HG03196 (cell line): Measurements from ENCODE around the gene VPS13D.

ENCODE experiments used
- ATAC-seq: cut with Tn5 transposase; IDR thresholded peaks from one replicate; pipeline ENCODE4 v1.9.1; 2021; ENCODE audit not compliant: unreplicated experiment

VPS13D gene

GRCh38 chr1:12417389-12417788, 187.6 kb downstream of the VPS13D start:
- ATAC-seq: no peak

- ATAC-seq: no peak
These were observed 190.3 kb downstream of the VPS13D start for GRCh38 chr1:12420171-12420570.

- no peak for ATAC-seq
These were observed 192.7 kb downstream of the VPS13D start for GRCh38 chr1:12422488-12422887.

- no peak for ATAC-seq
These were observed 194.3 kb downstream of the VPS13D start for GRCh38 chr1:12424087-12424529.

GRCh38 chr1:12424793-12425192, 195.0 kb downstream of the VPS13D start:
- no peak for ATAC-seq

GRCh38 chr1:12426030-12426429, 196.2 kb downstream of the VPS13D start:
- ATAC-seq: no peak

GRCh38 chr1:12428334-12428733, 198.5 kb downstream of the VPS13D start:
- no peak for ATAC-seq

- ATAC-seq: no peak
These were observed 200.7 kb downstream of the VPS13D start for GRCh38 chr1:12430525-12430924.

- no peak for ATAC-seq
These were observed 203.1 kb downstream of the VPS13D start for GRCh38 chr1:12432897-12433296.

GRCh38 chr1:12433323-12434053, 203.7 kb downstream of the VPS13D start:
- ATAC-seq: no peak

GRCh38 chr1:12434174-12434573, 204.3 kb downstream of the VPS13D start:
- peak; percentile 37 for ATAC-seq

GRCh38 chr1:12434686-12435085, 204.9 kb downstream of the VPS13D start:
- no peak for ATAC-seq

GRCh38 chr1:12435639-12436344, 206.0 kb downstream of the VPS13D start:
- ATAC-seq: peak; percentile 76

- peak; percentile 3 for ATAC-seq
These were observed 206.5 kb downstream of the VPS13D start for GRCh38 chr1:12436345-12436658.

- ATAC-seq: no peak
These were observed 207.2 kb downstream of the VPS13D start for GRCh38 chr1:12436817-12437599.

GRCh38 chr1:12437629-12438028, 207.8 kb downstream of the VPS13D start:
- no peak for ATAC-seq

- ATAC-seq: peak; percentile 39
These were observed 208.6 kb downstream of the VPS13D start for GRCh38 chr1:12438349-12438924.

GRCh38 chr1:12439073-12439472, 209.2 kb downstream of the VPS13D start:
- ATAC-seq: no peak

GRCh38 chr1:12441414-12442105, 211.7 kb downstream of the VPS13D start:
- no peak for ATAC-seq

GRCh38 chr1:12442217-12442616, 212.4 kb downstream of the VPS13D start:
- no peak for ATAC-seq

- no peak for ATAC-seq
These were observed 213.3 kb downstream of the VPS13D start for GRCh38 chr1:12443151-12443550.
